A673 (cell line): ENCODE results near the gene MED12L.

Source experiments
- EZH2 ChIP-seq: fragments of 200-600 bp; sonication (generic); IDR thresholded peaks from 2 replicates; pipeline ENCODE4 v1.6.1; 2017; ENCODE audit warnings: borderline replicate concordance, low read depth, mild to moderate bottlenecking, mixed read lengths, antibody characterized with exemption, low read length; ENCODE audit not compliant: poor library complexity, severe bottlenecking
- TF ChIP-seq, protein P1 (sequence below): fragments of 300-800, 200-600 bp; sonication (generic); conservative IDR thresholded peaks from 2 replicates; pipeline ENCODE4 v1.5.1; 2017; ENCODE audit warnings: low read depth, mild to moderate bottlenecking, antibody characterized with exemption, low read length, moderate library complexity, mixed read lengths

DNA sequence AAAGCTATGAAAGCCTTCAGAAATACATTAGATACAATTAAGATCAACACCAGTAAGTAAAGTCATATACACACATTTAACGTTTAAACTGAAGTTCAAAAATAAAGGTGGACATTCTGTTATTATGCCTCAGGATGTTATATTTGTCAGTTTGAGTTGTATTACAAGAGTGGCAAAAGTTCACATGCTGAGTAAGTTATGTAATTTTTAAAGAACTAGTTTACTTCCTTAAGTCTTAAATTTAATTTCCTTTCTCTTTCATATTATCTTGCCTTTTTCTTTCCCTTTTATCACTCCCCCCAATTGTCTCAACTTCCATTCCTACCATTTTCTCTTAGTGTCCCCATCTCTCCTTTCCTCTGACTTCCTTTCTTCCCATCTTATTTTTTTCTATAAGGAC is 236.1 kb downstream of the MED12L start:
- TF ChIP-seq, protein P1, sequence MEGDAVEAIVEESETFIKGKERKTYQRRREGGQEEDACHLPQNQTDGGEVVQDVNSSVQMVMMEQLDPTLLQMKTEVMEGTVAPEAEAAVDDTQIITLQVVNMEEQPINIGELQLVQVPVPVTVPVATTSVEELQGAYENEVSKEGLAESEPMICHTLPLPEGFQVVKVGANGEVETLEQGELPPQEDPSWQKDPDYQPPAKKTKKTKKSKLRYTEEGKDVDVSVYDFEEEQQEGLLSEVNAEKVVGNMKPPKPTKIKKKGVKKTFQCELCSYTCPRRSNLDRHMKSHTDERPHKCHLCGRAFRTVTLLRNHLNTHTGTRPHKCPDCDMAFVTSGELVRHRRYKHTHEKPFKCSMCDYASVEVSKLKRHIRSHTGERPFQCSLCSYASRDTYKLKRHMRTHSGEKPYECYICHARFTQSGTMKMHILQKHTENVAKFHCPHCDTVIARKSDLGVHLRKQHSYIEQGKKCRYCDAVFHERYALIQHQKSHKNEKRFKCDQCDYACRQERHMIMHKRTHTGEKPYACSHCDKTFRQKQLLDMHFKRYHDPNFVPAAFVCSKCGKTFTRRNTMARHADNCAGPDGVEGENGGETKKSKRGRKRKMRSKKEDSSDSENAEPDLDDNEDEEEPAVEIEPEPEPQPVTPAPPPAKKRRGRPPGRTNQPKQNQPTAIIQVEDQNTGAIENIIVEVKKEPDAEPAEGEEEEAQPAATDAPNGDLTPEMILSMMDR: no peak
- TF ChIP-seq EZH2: no peak
